Smooth muscle cell (in vitro differentiated cells): ENCODE data around the gene HORMAD2. TPM values are rescaled to one million over a fixed set of nuclear protein-coding genes. Genes with fewer than 3 reads are reported as not detected.

Experiments
- DNase-seq: peaks from one replicate; lab custom pipeline; 2025; ENCODE audit not compliant: unreplicated experiment; lab: John Stamatoyannopoulos, UW
- H2AFZ ChIP-seq: fragments of 200-600 bp; sonication (generic); 2 replicates; pipeline ENCODE4 v1.6.0; 2016; ENCODE audit warnings: antibody characterized with exemption, low read depth, mild to moderate bottlenecking
- H3F3A ChIP-seq: fragments of 200-600 bp; sonication (generic); 2 replicates; pipeline ENCODE4 v1.6.0; 2017; ENCODE audit warnings: antibody characterized with exemption, low read depth
- H3K27ac ChIP-seq: fragments of 200-600 bp; sonication (generic); 2 replicates; pipeline ENCODE4 v1.5.1; 2016; ENCODE audit warnings: low read depth, mild to moderate bottlenecking
- H3K27me3 ChIP-seq: fragments of 200-600 bp; sonication (generic); 2 replicates; pipeline ENCODE4 v1.6.1; 2016; ENCODE audit warnings: low read depth, mild to moderate bottlenecking
- H3K36me3 ChIP-seq: fragments of 200-600 bp; sonication (generic); 2 replicates; pipeline ENCODE4 v1.5.1; 2016; ENCODE audit warnings: low read depth
- H3K4me1 ChIP-seq: fragments of 200-600 bp; sonication (generic); 2 replicates; pipeline ENCODE4 v1.5.1; 2016; ENCODE audit warnings: low read depth
- H3K4me2 ChIP-seq: fragments of 200-600 bp; sonication (generic); 2 replicates; pipeline ENCODE4 v1.6.0; 2016; ENCODE audit warnings: mild to moderate bottlenecking
- H3K4me3 ChIP-seq: fragments of 200-600 bp; sonication (generic); 2 replicates; pipeline ENCODE4 v1.5.1; 2016; ENCODE audit warnings: mild to moderate bottlenecking
- H3K79me2 ChIP-seq: fragments of 200-600 bp; sonication (generic); 2 replicates; pipeline ENCODE4 v1.6.0; 2016; ENCODE audit warnings: low read depth, mild to moderate bottlenecking
- H3K9ac ChIP-seq: fragments of 200-600 bp; sonication (generic); 2 replicates; pipeline ENCODE4 v1.6.0; 2016; ENCODE audit warnings: low read depth
- H3K9me3 ChIP-seq: fragments of 200-600 bp; sonication (generic); replicated peaks from 2 replicates; pipeline ENCODE4 v1.5.1; 2016; ENCODE audit warnings: low read depth
- H4K20me1 ChIP-seq: fragments of 200-600 bp; sonication (generic); 2 replicates; pipeline ENCODE4 v1.6.0; 2016; ENCODE audit warnings: low read depth
- CTCF ChIP-seq: fragments of 200-600 bp; sonication (generic); IDR thresholded peaks from 2 replicates; pipeline ENCODE4 v1.5.1; 2017; ENCODE audit warnings: borderline replicate concordance, mild to moderate bottlenecking, antibody characterized with exemption; ENCODE audit not compliant: insufficient read depth, poor library complexity, severe bottlenecking
- WGBS: methylation state at CpG from one replicate; pipeline ENCODE4 v1.1.7; 2016; ENCODE audit warnings: low lambda C conversion rate; 5-methylcytosine and 5-hydroxymethylcytosine counted together
- polyA plus RNA-seq: library from polyadenylated mRNA; unstranded; fragments of >200 nt; fragmentation: Nextera tagmentation; extraction: Ambion mirVana; gene quantifications from 2 replicates; pipeline ENCODE4 v1.2.1, GENCODE V29; 2016
- total RNA-seq: library from RNA; depleted of rRNA; stranded (reverse); fragments of >200 nt; gene quantifications from 2 replicates; pipeline ENCODE4 v1.2.3, GENCODE V29; 2014

The HORMAD2 gene
- total and polyA plus RNA-seq, 2 experiments from 2014 or later: 1.4 TPM; not detected in 1

- Histone ChIP-seq H3K9ac (no peak overlapping the region), H2AFZ (no peak overlapping the region), H3K4me1 (peaks cover 25% of the 10 kb centered on the region), H3K4me3 (no peak overlapping the region), H3K27ac (peak overlapping the region; percentile 91), H3F3A (peaks cover 33% of the 10 kb centered on the region), H3K79me2 (no peaks in the 10 kb centered on the region), H3K36me3 (no peaks in the 10 kb centered on the region), H4K20me1 (no peaks in the 10 kb centered on the region), H3K27me3 (no peaks in the 10 kb centered on the region), H3K4me2 (no peak overlapping the region), H3K9me3 (no peaks in the 10 kb centered on the region)
- 96% methylated on average over 3 of the region's 3 CpGs for WGBS
- TF ChIP-seq CTCF: no peak
- no peak for DNase-seq
These were observed 121.7 kb downstream of the HORMAD2 start for GRCh38 chr22:30201945-30202344.

- H4K20me1 ChIP-seq: no peaks in the 10 kb centered on the region
- no peak for TF ChIP-seq CTCF
- no peaks in the 10 kb centered on the region for H3K27me3 ChIP-seq
- peaks cover 32% of the 10 kb centered on the region for H3F3A ChIP-seq
- no peaks in the 10 kb centered on the region for H3K79me2 ChIP-seq
- peak overlapping the region; percentile 91 for H3K27ac ChIP-seq
- WGBS: 43% methylated on average over 9 of the region's 9 CpGs
- H3K9ac ChIP-seq: peak overlapping the region; percentile 64
- H3K4me3 ChIP-seq: no peak overlapping the region
- no peak overlapping the region for H3K4me2 ChIP-seq
- H3K36me3 ChIP-seq: no peaks in the 10 kb centered on the region
- peaks cover 26% of the 10 kb centered on the region for H3K4me1 ChIP-seq
- H3K9me3 ChIP-seq: no peaks in the 10 kb centered on the region
- DNase-seq: no peak
- peak overlapping the region; percentile 73 for H2AFZ ChIP-seq
These were observed 122.3 kb downstream of the HORMAD2 start for GRCh38 chr22:30202531-30203006.

- TF ChIP-seq CTCF: no peak
- no peaks in the 10 kb centered on the region for H3K79me2 ChIP-seq
- no peak for DNase-seq
- H3K9ac ChIP-seq: peak overlapping the region; percentile 92
- H3K9me3 ChIP-seq: no peaks in the 10 kb centered on the region
- no peak overlapping the region for H2AFZ ChIP-seq
- H4K20me1 ChIP-seq: no peaks in the 10 kb centered on the region
- peak overlapping the region; percentile 99 for H3K27ac ChIP-seq
- peaks cover 39% of the 10 kb centered on the region for H3F3A ChIP-seq
- H3K4me3 ChIP-seq: no peak overlapping the region
- no peaks in the 10 kb centered on the region for H3K36me3 ChIP-seq
- H3K27me3 ChIP-seq: no peaks in the 10 kb centered on the region
- WGBS: 44% methylated on average over 7 of the region's 7 CpGs
- peaks cover 26% of the 10 kb centered on the region for H3K4me1 ChIP-seq
- peak overlapping the region; percentile 14 for H3K4me2 ChIP-seq
These were observed 123.9 kb downstream of the HORMAD2 start for GRCh38 chr22:30204015-30204741.

- peak overlapping the region; percentile 14 for H3K4me2 ChIP-seq
- 63% methylated on average over 10 of the region's 10 CpGs for WGBS
- peak overlapping the region; percentile 99 for H3K27ac ChIP-seq
- peak overlapping the region; percentile 92 for H3K9ac ChIP-seq
- H4K20me1 ChIP-seq: no peaks in the 10 kb centered on the region
- no peak for DNase-seq
- no peaks in the 10 kb centered on the region for H3K9me3 ChIP-seq
- no peak overlapping the region for H2AFZ ChIP-seq
- H3K4me3 ChIP-seq: no peak overlapping the region
- H3K79me2 ChIP-seq: no peaks in the 10 kb centered on the region
- no peaks in the 10 kb centered on the region for H3K27me3 ChIP-seq
- peaks cover 45% of the 10 kb centered on the region for H3F3A ChIP-seq
- no peaks in the 10 kb centered on the region for H3K36me3 ChIP-seq
- H3K4me1 ChIP-seq: peaks cover 26% of the 10 kb centered on the region
- no peak for TF ChIP-seq CTCF
These were observed 124.5 kb downstream of the HORMAD2 start for GRCh38 chr22:30204742-30205111.
